Stimulated activated naive CD8-positive, alpha-beta T cell treated with anti-CD3 and anti-CD28 coated beads, Interleukin-15, Interleukin-2, amounts not matched to agents 100 ng/mL and 50 ng/mL, for 24 hours (primary cell): ENCODE measurements around the gene OR51B4.
"Not testable (repeated sequence)": the region's sequence is repeated elsewhere in the genome, so short reads cannot be mapped to it uniquely, and the experiment has no call there.

Source experiments
- H3K27ac Mint-ChIP-seq: one replicate; pipeline ENCODE4 v1.8.0; 2021; ENCODE audit warnings: mild to moderate bottlenecking, mixed read lengths
- H3K27me3 Mint-ChIP-seq: one replicate; pipeline ENCODE4 v1.8.0; 2021; ENCODE audit warnings: mixed read lengths
- H3K36me3 Mint-ChIP-seq: one replicate; pipeline ENCODE4 v1.8.0; 2021; ENCODE audit warnings: low read depth, mixed read lengths
- H3K4me1 Mint-ChIP-seq: one replicate; pipeline ENCODE4 v1.8.0; 2021; ENCODE audit warnings: low read depth, mixed read lengths
- H3K4me3 Mint-ChIP-seq: one replicate; pipeline ENCODE4 v1.8.0; 2021; ENCODE audit warnings: mild to moderate bottlenecking, mixed read lengths
- H3K9me3 Mint-ChIP-seq: one replicate; pipeline ENCODE4 v1.8.0; 2021; ENCODE audit warnings: mixed read lengths

Gene OR51B4

GRCh38 chr11:5301846-5302245, at the start of gene OR51B4:
TSS of gene OR51B4 (minus strand) at chr11:5301946. CDS start at chr11:5301946, 0 bp downstream.
- Mint-ChIP-seq H3K27ac (no peak within 1 kb of the TSS), H3K27me3 (peaks cover 4% of the 10 kb centered on the region), H3K9me3 (no peaks in the 10 kb centered on the region), H3K36me3 (no peaks in the 10 kb centered on the region), H3K4me3 (no peak within 1 kb of the TSS), H3K4me1 (no peaks in the 10 kb centered on the region)

- Mint-ChIP-seq H3K27ac (no peak within 1 kb of the TSS), H3K9me3 (peaks cover 3% of the 10 kb centered on the region), H3K4me1 (no peaks in the 10 kb centered on the region), H3K27me3 (peaks cover 14% of the 10 kb centered on the region), H3K36me3 (no peaks in the 10 kb centered on the region), H3K4me3 (no peak within 1 kb of the TSS)
Observed at GRCh38 chr11:5351208-5351607, 49.5 kb upstream of the OR51B4 start, which contains the start of gene OR51B6. TSS of gene OR51B6 (plus strand) at chr11:5351508. CDS start at chr11:5351508, 0 bp downstream.

GRCh38 chr11:5349550-5349949, 47.8 kb upstream of the OR51B4 start:
- no peak overlapping the region for H3K27ac Mint-ChIP-seq
- no peaks in the 10 kb centered on the region for H3K4me1 Mint-ChIP-seq
- no peak overlapping the region for H3K4me3 Mint-ChIP-seq
- no peaks in the 10 kb centered on the region for H3K9me3 Mint-ChIP-seq
- no peaks in the 10 kb centered on the region for H3K36me3 Mint-ChIP-seq
- H3K27me3 Mint-ChIP-seq: peaks cover 12% of the 10 kb centered on the region

- Mint-ChIP-seq H3K4me1 (no peaks in the 10 kb centered on the region), H3K27me3 (peaks cover 7% of the 10 kb centered on the region), H3K27ac (no peak overlapping the region), H3K9me3 (no peaks in the 10 kb centered on the region), H3K36me3 (no peaks in the 10 kb centered on the region), H3K4me3 (no peak overlapping the region)
Observed at GRCh38 chr11:5348551-5349194, 46.9 kb upstream of the OR51B4 start.

GRCh38 chr11:5345831-5346230, 44.1 kb upstream of the OR51B4 start:
- no peaks in the 10 kb centered on the region for H3K36me3 Mint-ChIP-seq
- no peak overlapping the region for H3K4me3 Mint-ChIP-seq
- H3K4me1 Mint-ChIP-seq: no peaks in the 10 kb centered on the region
- H3K27ac Mint-ChIP-seq: no peak overlapping the region
- H3K9me3 Mint-ChIP-seq: no peaks in the 10 kb centered on the region
- peaks cover 6% of the 10 kb centered on the region for H3K27me3 Mint-ChIP-seq

GRCh38 chr11:5343474-5344335, 42.0 kb upstream of the OR51B4 start, which contains the start of gene OR51B5:
TSS of gene OR51B5 (minus strand) at chr11:5343524. CDS start at chr11:5343524, 0 bp downstream.
- no peaks in the 10 kb centered on the region for H3K4me1 Mint-ChIP-seq
- no peak within 1 kb of the TSS for H3K27ac Mint-ChIP-seq
- no peak within 1 kb of the TSS for H3K4me3 Mint-ChIP-seq
- H3K27me3 Mint-ChIP-seq: peaks cover 4% of the 10 kb centered on the region
- H3K36me3 Mint-ChIP-seq: no peaks in the 10 kb centered on the region
- H3K9me3 Mint-ChIP-seq: no peaks in the 10 kb centered on the region

GRCh38 chr11:5339771-5340322, 38.1 kb upstream of the OR51B4 start:
- H3K4me1 Mint-ChIP-seq: no peaks in the 10 kb centered on the region
- H3K27ac Mint-ChIP-seq: no peak overlapping the region
- H3K36me3 Mint-ChIP-seq: no peaks in the 10 kb centered on the region
- no peak overlapping the region for H3K4me3 Mint-ChIP-seq
- H3K9me3 Mint-ChIP-seq: no peaks in the 10 kb centered on the region
- peaks cover 7% of the 10 kb centered on the region for H3K27me3 Mint-ChIP-seq

GRCh38 chr11:5337253-5337652, 35.5 kb upstream of the OR51B4 start:
- H3K4me3 Mint-ChIP-seq, H3K27me3 Mint-ChIP-seq, H3K27ac Mint-ChIP-seq: not testable (repeated sequence)

GRCh38 chr11:5336331-5336730, 34.6 kb upstream of the OR51B4 start:
- no peaks in the 10 kb centered on the region for H3K9me3 Mint-ChIP-seq
- H3K4me1 Mint-ChIP-seq: no peaks in the 10 kb centered on the region
- H3K27ac Mint-ChIP-seq: no peak overlapping the region
- no peaks in the 10 kb centered on the region for H3K36me3 Mint-ChIP-seq
- peaks cover 7% of the 10 kb centered on the region for H3K27me3 Mint-ChIP-seq
- no peak overlapping the region for H3K4me3 Mint-ChIP-seq

More at GRCh38 chr11:5337253-5337652, 35.5 kb upstream of the OR51B4 start:
- H3K4me1 Mint-ChIP-seq, H3K36me3 Mint-ChIP-seq, H3K9me3 Mint-ChIP-seq: not testable (repeated sequence)

GRCh38 chr11:5335170-5335569, 33.4 kb upstream of the OR51B4 start:
- H3K9me3 Mint-ChIP-seq: no peaks in the 10 kb centered on the region
- H3K36me3 Mint-ChIP-seq: no peaks in the 10 kb centered on the region
- H3K4me3 Mint-ChIP-seq: no peak overlapping the region

GRCh38 chr11:5324197-5324596, 22.5 kb upstream of the OR51B4 start, which contains the start of gene OR51B2:
TSS of gene OR51B2 (minus strand) at chr11:5324297. CDS start at chr11:5324297, 0 bp downstream.
- no peaks in the 10 kb centered on the region for H3K9me3 Mint-ChIP-seq
- no peaks in the 10 kb centered on the region for H3K4me1 Mint-ChIP-seq
- no peak within 1 kb of the TSS for H3K27ac Mint-ChIP-seq
- H3K4me3 Mint-ChIP-seq: no peak within 1 kb of the TSS
- H3K27me3 Mint-ChIP-seq: no peaks in the 10 kb centered on the region
- no peaks in the 10 kb centered on the region for H3K36me3 Mint-ChIP-seq

More at GRCh38 chr11:5335170-5335569, 33.4 kb upstream of the OR51B4 start:
- Mint-ChIP-seq H3K27me3 (peaks cover 4% of the 10 kb centered on the region), H3K27ac (no peak overlapping the region), H3K4me1 (no peaks in the 10 kb centered on the region)

GRCh38 chr11:5317292-5317691, 15.5 kb upstream of the OR51B4 start:
- Mint-ChIP-seq H3K27ac (no peak overlapping the region), H3K4me1 (no peaks in the 10 kb centered on the region), H3K27me3 (no peaks in the 10 kb centered on the region), H3K9me3 (peaks cover 3% of the 10 kb centered on the region), H3K36me3 (no peaks in the 10 kb centered on the region), H3K4me3 (no peak overlapping the region)

GRCh38 chr11:5313326-5314023, 11.7 kb upstream of the OR51B4 start:
- not testable (repeated sequence) for H3K4me3 Mint-ChIP-seq, H3K36me3 Mint-ChIP-seq, H3K9me3 Mint-ChIP-seq, H3K27ac Mint-ChIP-seq, H3K4me1 Mint-ChIP-seq, H3K27me3 Mint-ChIP-seq

- no peak overlapping the region for H3K4me3 Mint-ChIP-seq
- no peaks in the 10 kb centered on the region for H3K4me1 Mint-ChIP-seq
- H3K9me3 Mint-ChIP-seq: peaks cover 3% of the 10 kb centered on the region
- no peaks in the 10 kb centered on the region for H3K27me3 Mint-ChIP-seq
- no peaks in the 10 kb centered on the region for H3K36me3 Mint-ChIP-seq
- no peak overlapping the region for H3K27ac Mint-ChIP-seq
Observed at GRCh38 chr11:5310423-5310822, 8.7 kb upstream of the OR51B4 start.
